ENCODE data around the gene PDGFC. TPM values are rescaled to one million over a fixed set of nuclear protein-coding genes. Genes with fewer than 3 reads are reported as not detected.

The PDGFC gene
- total RNA-seq, 2 donors from 2014 or later, result 3.9 to 8.3 TPM

DNA sequence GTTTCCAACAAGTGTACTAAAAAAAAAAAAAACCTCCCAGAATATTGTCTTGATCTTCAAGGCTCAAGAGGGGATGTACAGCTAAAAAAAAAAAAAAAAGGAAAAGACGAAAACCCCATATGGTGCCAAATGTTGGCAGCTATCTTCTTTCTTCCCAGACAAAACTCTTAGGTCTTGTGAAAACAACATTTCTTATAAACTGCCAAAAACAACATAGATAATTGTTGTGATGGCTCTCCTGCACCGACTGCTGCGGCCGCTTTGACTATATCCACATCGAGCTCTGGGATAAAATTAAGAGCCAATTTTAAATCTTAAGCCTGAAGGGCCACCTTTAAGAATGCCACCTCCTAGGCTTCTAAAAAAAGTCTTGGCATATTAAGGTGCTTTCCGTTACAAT, 23.5 kb downstream of the PDGFC start:
- Histone ChIP-seq H3K4me1 (no peaks in the 10 kb centered on the region), H3K36me3 (no peaks in the 10 kb centered on the region), H3K27ac (no peak overlapping the region), H3K4me3 (no peak overlapping the region), H3K27me3 (no peaks in the 10 kb centered on the region), H3K9ac (ENCODE audit: low read depth in 2 of 2, low read length in 2 of 2) (no peak overlapping the region), H3K9me3 (no peaks in the 10 kb centered on the region)
- no peak for DNase-seq
- intact Hi-C loops (cut with DNase I), result no loop called here
- TF ChIP-seq, protein P1, sequence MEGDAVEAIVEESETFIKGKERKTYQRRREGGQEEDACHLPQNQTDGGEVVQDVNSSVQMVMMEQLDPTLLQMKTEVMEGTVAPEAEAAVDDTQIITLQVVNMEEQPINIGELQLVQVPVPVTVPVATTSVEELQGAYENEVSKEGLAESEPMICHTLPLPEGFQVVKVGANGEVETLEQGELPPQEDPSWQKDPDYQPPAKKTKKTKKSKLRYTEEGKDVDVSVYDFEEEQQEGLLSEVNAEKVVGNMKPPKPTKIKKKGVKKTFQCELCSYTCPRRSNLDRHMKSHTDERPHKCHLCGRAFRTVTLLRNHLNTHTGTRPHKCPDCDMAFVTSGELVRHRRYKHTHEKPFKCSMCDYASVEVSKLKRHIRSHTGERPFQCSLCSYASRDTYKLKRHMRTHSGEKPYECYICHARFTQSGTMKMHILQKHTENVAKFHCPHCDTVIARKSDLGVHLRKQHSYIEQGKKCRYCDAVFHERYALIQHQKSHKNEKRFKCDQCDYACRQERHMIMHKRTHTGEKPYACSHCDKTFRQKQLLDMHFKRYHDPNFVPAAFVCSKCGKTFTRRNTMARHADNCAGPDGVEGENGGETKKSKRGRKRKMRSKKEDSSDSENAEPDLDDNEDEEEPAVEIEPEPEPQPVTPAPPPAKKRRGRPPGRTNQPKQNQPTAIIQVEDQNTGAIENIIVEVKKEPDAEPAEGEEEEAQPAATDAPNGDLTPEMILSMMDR (IDR thresholded peaks at IDR 0.05), result no peak

DNA sequence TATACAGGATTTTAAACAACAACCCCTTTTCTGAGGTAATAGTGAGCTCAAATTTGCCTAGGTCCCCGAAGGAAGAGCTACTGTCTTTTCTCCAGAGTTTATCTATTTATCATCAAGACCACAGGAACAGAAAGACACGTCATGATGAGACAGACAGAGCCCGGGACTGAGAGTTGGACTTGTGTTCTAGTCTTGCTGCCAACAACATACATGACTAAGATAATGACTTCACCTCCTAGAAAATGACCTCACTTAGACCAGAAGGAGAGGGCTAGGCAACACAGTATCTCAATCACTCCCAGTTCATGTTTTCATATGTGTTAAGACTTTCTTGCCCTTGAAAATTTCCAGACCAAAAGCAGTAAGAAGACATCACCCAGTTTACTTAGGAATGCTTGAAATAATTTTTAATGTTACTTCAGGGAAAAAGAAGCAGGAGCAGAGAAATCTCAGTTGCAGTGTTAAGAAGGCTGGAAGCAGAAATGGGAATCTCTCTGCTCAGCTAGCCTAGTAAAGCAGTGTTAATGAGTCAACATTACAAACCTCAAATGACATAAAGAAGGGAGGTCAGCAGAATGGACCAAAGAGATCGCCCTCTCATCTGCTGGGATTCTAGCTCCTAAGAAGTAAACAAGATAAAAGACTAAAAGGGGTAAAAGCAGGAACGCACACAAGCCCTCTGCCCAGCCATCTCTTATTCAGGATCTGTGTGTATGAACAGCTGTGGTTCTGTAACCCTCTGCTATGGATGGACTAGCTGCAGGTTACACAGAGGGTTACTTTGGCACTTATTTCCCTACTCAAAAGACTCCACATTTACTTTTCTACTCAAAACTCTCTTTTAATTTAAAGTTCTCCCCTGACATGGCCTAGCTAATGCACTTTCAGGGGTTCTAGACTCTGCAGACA, 24.8 kb downstream of the PDGFC start:
- no peak for DNase-seq
- peak overlapping the region; percentile 5 for H3K27ac ChIP-seq
- H3K27me3 ChIP-seq, result no peaks in the 10 kb centered on the region
- TF ChIP-seq, protein P1 (IDR thresholded peaks at IDR 0.05), result no peak
- no peaks in the 10 kb centered on the region for H3K36me3 ChIP-seq
- no peaks in the 10 kb centered on the region for H3K4me1 ChIP-seq
- no peak overlapping the region for H3K4me3 ChIP-seq
- intact Hi-C loops (cut with DNase I), result no loop called here
- H3K9me3 ChIP-seq, result no peaks in the 10 kb centered on the region
- H3K9ac ChIP-seq (ENCODE audit: low read depth in 2 of 2, low read length in 2 of 2), result no peak overlapping the region

DNA sequence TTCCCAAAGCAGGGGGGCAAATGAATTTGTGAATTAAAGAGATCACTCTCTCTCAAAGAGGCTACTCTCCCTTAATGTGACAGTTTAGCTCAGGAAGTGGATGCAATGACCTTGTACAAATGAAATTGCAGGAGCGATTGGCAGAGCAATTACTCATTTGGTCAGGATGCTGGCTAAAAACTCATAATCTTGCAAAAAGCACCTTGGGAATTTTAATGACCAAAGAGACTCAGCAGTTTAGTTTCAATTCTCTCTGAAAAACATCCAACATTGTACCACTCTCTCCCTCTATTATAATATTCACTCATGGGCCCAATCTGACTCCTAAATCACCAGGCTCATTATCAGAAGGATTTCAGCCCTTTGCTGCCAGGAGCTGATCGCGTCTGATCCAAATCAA, 26.1 kb downstream of the PDGFC start:
- intact Hi-C loops (cut with DNase I), result no loop called here
- no peaks in the 10 kb centered on the region for H3K4me1 ChIP-seq
- no peak overlapping the region for H3K4me3 ChIP-seq
- no peaks in the 10 kb centered on the region for H3K36me3 ChIP-seq
- no peaks in the 10 kb centered on the region for H3K9me3 ChIP-seq
- no peak overlapping the region for H3K9ac ChIP-seq (ENCODE audit: low read depth in 2 of 2, low read length in 2 of 2)
- no peaks in the 10 kb centered on the region for H3K27me3 ChIP-seq
- TF ChIP-seq, protein P1 (IDR thresholded peaks at IDR 0.05), result no peak
- no peak for DNase-seq
- no peak overlapping the region for H3K27ac ChIP-seq

DNA sequence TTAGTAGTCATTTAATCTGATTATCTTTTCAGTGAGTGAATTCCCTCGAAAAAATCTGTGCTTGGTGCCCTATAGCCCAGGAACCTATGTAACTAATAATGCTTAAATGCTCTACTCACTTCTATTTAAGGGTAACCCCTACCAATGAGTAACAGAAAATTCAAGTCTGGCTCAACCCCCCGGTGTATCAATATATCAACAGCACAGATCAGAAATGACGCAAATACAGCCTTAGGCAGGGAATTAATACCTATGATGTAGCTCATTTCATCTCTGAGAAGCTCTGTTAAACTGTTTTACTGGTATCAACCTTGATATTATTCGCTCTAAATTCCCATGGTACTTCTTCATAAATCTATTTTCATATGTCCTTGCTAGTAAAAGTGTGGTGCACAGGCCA, 28.6 kb downstream of the PDGFC start:
- no peaks in the 10 kb centered on the region for H3K36me3 ChIP-seq
- no peak overlapping the region for H3K4me3 ChIP-seq
- intact Hi-C loops (cut with DNase I), result no loop called here
- no peak for DNase-seq
- no peak overlapping the region for H3K9ac ChIP-seq (ENCODE audit: low read depth in 2 of 2, low read length in 2 of 2)
- H3K9me3 ChIP-seq, result no peaks in the 10 kb centered on the region
- TF ChIP-seq, protein P1 (IDR thresholded peaks at IDR 0.05), result no peak
- no peak overlapping the region for H3K27ac ChIP-seq
- no peaks in the 10 kb centered on the region for H3K27me3 ChIP-seq
- no peaks in the 10 kb centered on the region for H3K4me1 ChIP-seq

DNA sequence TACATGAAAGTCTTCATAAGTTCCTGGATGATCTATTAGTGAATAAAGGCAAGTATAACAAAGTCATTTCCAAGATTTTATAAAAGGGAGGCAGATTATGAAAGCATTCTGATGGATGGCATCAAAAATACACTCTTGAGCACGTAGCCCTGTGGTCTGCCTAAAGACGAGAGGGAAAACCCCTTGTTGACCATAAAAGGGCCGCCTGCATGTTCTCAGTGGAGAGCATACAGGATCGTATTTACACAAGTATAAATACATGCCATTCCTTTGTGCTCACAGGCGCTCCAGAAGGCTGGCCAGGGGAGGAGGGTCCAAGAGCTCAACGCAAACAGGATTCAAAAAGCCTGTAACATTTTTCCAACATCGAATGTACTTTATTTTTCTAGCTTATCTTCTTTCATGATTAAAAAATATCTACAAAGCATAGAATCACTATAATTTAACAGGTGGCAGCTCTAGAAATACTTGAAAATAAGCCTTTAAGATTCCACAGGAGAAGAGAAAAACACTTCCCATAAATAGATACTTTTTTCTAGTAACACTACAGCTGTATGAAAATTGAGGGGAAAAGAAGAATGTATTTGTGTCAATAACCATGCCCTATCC, 29.6 kb downstream of the PDGFC start:
- H3K27ac ChIP-seq, result no peak overlapping the region
- no peaks in the 10 kb centered on the region for H3K9me3 ChIP-seq
- no peak overlapping the region for H3K9ac ChIP-seq (ENCODE audit: low read depth in 2 of 2, low read length in 2 of 2)
- TF ChIP-seq, protein P1 (IDR thresholded peaks at IDR 0.05), result no peak
- no peaks in the 10 kb centered on the region for H3K27me3 ChIP-seq
- H3K36me3 ChIP-seq, result no peaks in the 10 kb centered on the region
- no peaks in the 10 kb centered on the region for H3K4me1 ChIP-seq
- intact Hi-C loops (cut with DNase I), result no loop called here
- H3K4me3 ChIP-seq, result no peak overlapping the region
- DNase-seq, result peak; percentile 26

Measured in colonic mucosa (tissue), 4 donors.